K562 (cell line): Measurements from ENCODE around the gene RHPN2. TPM values are rescaled to one million over a fixed set of nuclear protein-coding genes. Genes with fewer than 3 reads are reported as not detected.
A peak's percentile ranks its signal among the peaks of the same experiment; 100 is the strongest.

Source experiments
- ATAC-seq: fragments of 200-7000 bp; cut with Tn5 transposase; 3 replicates; pipeline ENCODE4 v1.9.1; 2020; ENCODE audit warnings: moderate library complexity
- BruUV-seq: library from RNA; stranded (reverse); fragments of 400-500 nt; replicated peaks from 2 replicates; lab custom pipeline; 2021; lab: Mats Ljungman, UMichigan
- CTCF ChIA-PET: fragments of 300-600 bp; formaldehyde crosslinking; extraction: SDS; loops from one replicate; lab custom pipeline; 2021; ENCODE audit warnings: low intra/inter-chr PET ratio; lab: Yijun Ruan, JAX
- POLR2A ChIA-PET: fragments of 300-600, 350-650 bp; sonication (Branson Sonifier 250); formaldehyde crosslinking; extraction: SDS; loops from one replicate; lab custom pipeline; 2021; ENCODE audit warnings: antibody characterized with exemption, inconsistent platforms; lab: Yijun Ruan, JAX
- DNase-seq, 4 experiments: peaks; one replicate each; pipeline versions ENCODE4 v3.0.0 to v3.0.0-alpha.2; 2011 to 2018; ENCODE audit warnings: low spot score in 3 of 4, mixed read lengths in 3 of 4; ENCODE audit errors: extremely low read depth in 1 of 4
- FAIRE-seq: peaks from 2 replicates; lab custom pipeline; 2011; peaks lifted over from hg19 to GRCh38; lab: Jason Lieb, UNC
- H2AFZ ChIP-seq: 2 replicates; pipeline ENCODE4 v1.6.0; 2011; ENCODE audit warnings: low read depth, low read length, control low read depth, inconsistent platforms
- H3K27ac ChIP-seq: fragments of 200-600 bp; 3 replicates; pipeline ENCODE4 v1.8.0; 2011; ENCODE audit warnings: low read depth, mild to moderate bottlenecking, control low read depth, inconsistent platforms, low read length, moderate library complexity, mixed read lengths; ENCODE audit errors: extremely low read depth
- H3K27me3 ChIP-seq, 2 experiments: fragments of 300-600 bp in 1 of 2; 2 replicates in 1 of 2; 3 replicates in 1 of 2; pipeline versions ENCODE4 v1.6.0 to v1.8.0; 2011; ENCODE audit warnings: inconsistent platforms in 2 of 2, low read length in 2 of 2, mild to moderate bottlenecking in 1 of 2, mixed read lengths in 1 of 2, moderate library complexity in 1 of 2; ENCODE audit not compliant: control insufficient read depth in 2 of 2, insufficient read depth in 2 of 2
- H3K36me3 ChIP-seq: fragments of 300-600 bp; 3 replicates; pipeline ENCODE4 v1.8.0; 2011; ENCODE audit warnings: mild to moderate bottlenecking, low read length, inconsistent platforms; ENCODE audit not compliant: control insufficient read depth, insufficient read depth
- H3K4me1 ChIP-seq, 2 experiments: fragments of 200-600 bp in 1 of 2; replicated peaks in 1 of 2; 2 replicates in 1 of 2; 3 replicates in 1 of 2; pipeline versions ENCODE4 v1.5.1 to v1.8.0; 2011; ENCODE audit warnings: inconsistent platforms in 2 of 2, low read length in 2 of 2, mild to moderate bottlenecking in 1 of 2, mixed read lengths in 1 of 2, moderate library complexity in 1 of 2; ENCODE audit not compliant: control insufficient read depth in 2 of 2, insufficient read depth in 2 of 2
- H3K4me2 ChIP-seq: 2 replicates; pipeline ENCODE4 v1.6.1; 2011; ENCODE audit warnings: low read length, control low read depth, inconsistent platforms, mixed read lengths; ENCODE audit not compliant: insufficient read depth
- H3K4me3 ChIP-seq: fragments of 200-600 bp; sonication (generic), shearing (Covaris generic); 2 replicates; pipeline ENCODE4 v1.5.1; 2016; ENCODE audit warnings: control low read depth, inconsistent platforms
- H3K79me2 ChIP-seq: fragments of 200-600 bp; 3 replicates; pipeline ENCODE4 v1.8.0; 2011; ENCODE audit warnings: low read length, inconsistent platforms; ENCODE audit not compliant: control insufficient read depth, insufficient read depth
- H3K9ac ChIP-seq, 2 experiments: 2 replicates each; pipeline versions ENCODE4 v1.6.0 to v1.6.1; 2011; ENCODE audit warnings: low read depth in 2 of 2, low read length in 2 of 2, control low read depth in 1 of 2, inconsistent platforms in 1 of 2, mild to moderate bottlenecking in 1 of 2, mixed read lengths in 1 of 2; ENCODE audit not compliant: insufficient read depth in 1 of 2
- H3K9me1 ChIP-seq: one replicate; pipeline ENCODE4 v1.6.0; 2011; ENCODE audit warnings: inconsistent platforms, mild to moderate bottlenecking, low read length, moderate library complexity; ENCODE audit not compliant: control insufficient read depth, insufficient read depth
- H3K9me3 ChIP-seq: replicated peaks from 2 replicates; pipeline ENCODE4 v1.5.1; 2011; ENCODE audit warnings: low read depth, low read length, inconsistent platforms; ENCODE audit not compliant: control insufficient read depth, insufficient read depth
- H4K20me1 ChIP-seq: replicated peaks from 2 replicates; pipeline ENCODE4 v1.6.1; 2011; ENCODE audit warnings: low read length, inconsistent platforms, mixed read lengths; ENCODE audit not compliant: control insufficient read depth, insufficient read depth
- BCOR ChIP-seq: fragments of 450-650 bp; IDR thresholded peaks from 2 replicates; pipeline ENCODE4 v1.6.1; 2016
- CREB1 ChIP-seq, 2 experiments: sonication (generic) in 1 of 2; formaldehyde crosslinking in 1 of 2; IDR thresholded peaks; 2 replicates each; pipeline versions ENCODE4 v1.6.1 to v1.8.0; 2012 to 2022; ENCODE audit warnings: inconsistent platforms in 1 of 2, mild to moderate bottlenecking in 1 of 2, missing genetic modification reagents in 1 of 2, moderate library complexity in 1 of 2
- ESRRB ChIP-seq: fragments of 250-450 bp; sonication (Bioruptor Pico); IDR thresholded peaks from 2 replicates; pipeline ENCODE4 v1.5.0; 2020; ENCODE audit warnings: mild to moderate bottlenecking, moderate library complexity, borderline replicate concordance
- FOSL1 ChIP-seq: fragments of 200-800 bp; sonication (Bioruptor generic); conservative IDR thresholded peaks from 2 replicates; pipeline ENCODE4 v1.6.1; 2016; ENCODE audit warnings: missing genetic modification characterization, missing compliant biosample characterization
- MEIS2 ChIP-seq: fragments of 450-650 bp; IDR thresholded peaks from 2 replicates; pipeline ENCODE4 v1.6.1; 2014; ENCODE audit warnings: mild to moderate bottlenecking; ENCODE audit not compliant: partially characterized antibody
- NR4A1 ChIP-seq, 2 experiments: fragments of 250-450 bp in 1 of 2; fragments of 450-650 bp in 1 of 2; sonication (Bioruptor Pico) in 1 of 2; IDR thresholded peaks; 2 replicates each; pipeline versions ENCODE4 v1.4.0 to v1.6.1; 2016 to 2020; ENCODE audit warnings: mild to moderate bottlenecking in 2 of 2, missing compliant biosample characterization in 1 of 2, missing genetic modification characterization in 1 of 2, moderate library complexity in 1 of 2
- SUPT5H ChIP-seq: fragments of 450-650 bp; IDR thresholded peaks from 2 replicates; pipeline ENCODE4 v1.6.1; 2016
- WGBS: fragments of 100-300 bp; shearing (Covaris generic); methylation state at CpG from one replicate; pipeline ENCODE4 v1.1.6; 2016; ENCODE audit warnings: low coverage, mixed read lengths; ENCODE audit not compliant: insufficient coverage; ENCODE audit errors: missing lambda C conversion rate; 5-methylcytosine and 5-hydroxymethylcytosine counted together
- in situ Hi-C: fragments of 300-500 bp; cut with MboI; formaldehyde crosslinking; loops from 4 replicates; pipeline ENCODE4 v1.15.0; 2018; ENCODE audit warnings: inconsistent platforms, mixed read lengths
- intact Hi-C: fragments of 100-400 bp; cut with micrococcal nuclease; formaldehyde crosslinking; loops from 2 replicates; pipeline ENCODE4 v1.14.2; 2022
- polyA plus RNA-seq, 8 experiments: library from polyadenylated mRNA; depleted of rRNA in 4 of 8; stranded (reverse) in 5 of 8; unstranded in 3 of 8; fragments of >200 nt; fragmentation: Nextera tagmentation in 2 of 8; fragmentation: Illumina TruSeq in 1 of 8; extraction: Ambion mirVana in 2 of 8; extraction: Trizol in 1 of 8; gene quantifications; 2 replicates each; pipeline versions ENCODE4 v1.2.1 to v1.2.3, GENCODE V29; 2011 to 2014; ENCODE audit warnings: inconsistent platforms in 1 of 8, missing spikeins in 1 of 8
- total RNA-seq, 7 experiments: library from RNA; depleted of rRNA in 6 of 7; stranded (reverse); fragments of >200 nt in 6 of 7; fragmentation: Illumina TruSeq in 2 of 7; extraction: Trizol in 2 of 7; gene quantifications; 2 replicates each; pipeline versions ENCODE4 v1.2.1 to v1.2.3, GENCODE V29; 2011 to 2021; ENCODE audit warnings: low replicate concordance in 1 of 7
- TF ChIP-seq, protein P1 (sequence below), 2 experiments: fragments of 450-650 bp in 1 of 2; sonication (generic) in 1 of 2; formaldehyde crosslinking in 1 of 2; IDR thresholded peaks in 1 of 2; conservative IDR thresholded peaks in 1 of 2; 2 replicates each; pipeline versions ENCODE4 v1.6.1 to v1.8.1; 2016 to 2023; ENCODE audit warnings: mild to moderate bottlenecking in 2 of 2, moderate library complexity in 2 of 2, inconsistent platforms in 1 of 2, missing genetic modification reagents in 1 of 2

The RHPN2 gene
- total and polyA plus RNA-seq, 9 of the 15 experiments (the other 6 are each of a cell fraction or from before 2014, with no cell fraction given): 0.63 to 9.9 (median 3.2) TPM

- Histone ChIP-seq H2AFZ (no peak overlapping the region), H3K27me3 (no peaks in the 10 kb centered on the region)
- in situ Hi-C loops: no loop called here
- WGBS: 51% methylated on average over 10 of the region's 10 CpGs
- TF ChIP-seq MEIS2: peak; percentile 44
- TF ChIP-seq SUPT5H: no peak
- TF ChIP-seq, protein P1, sequence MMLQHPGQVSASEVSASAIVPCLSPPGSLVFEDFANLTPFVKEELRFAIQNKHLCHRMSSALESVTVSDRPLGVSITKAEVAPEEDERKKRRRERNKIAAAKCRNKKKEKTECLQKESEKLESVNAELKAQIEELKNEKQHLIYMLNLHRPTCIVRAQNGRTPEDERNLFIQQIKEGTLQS (IDR thresholded peaks at IDR 0.05): peak; percentile 57
- TF ChIP-seq, protein P1 (CRISPR knock-in tag; conservative IDR thresholded peaks at IDR 0.05): no peak
- no peak for TF ChIP-seq ESRRB (CRISPR knock-in tag)
- TF ChIP-seq NR4A1 (CRISPR knock-in tag; IDR thresholded peaks at IDR 0.05): no peak
- no peak for TF ChIP-seq NR4A1 (tag; IDR thresholded peaks at IDR 0.05)
- no peak for TF ChIP-seq CREB1 (IDR thresholded peaks at IDR 0.05)
- TF ChIP-seq CREB1 (CRISPR knock-in tag; IDR thresholded peaks at IDR 0.05): no peak
- TF ChIP-seq FOSL1 (tag): no peak
- no peak for TF ChIP-seq BCOR
- TF ChIP-seq, all 486 proteins: peak for 2
- Histone ChIP-seq H3K79me2 (no peaks in the 10 kb centered on the region), H3K36me3 (no peaks in the 10 kb centered on the region), H3K9me3 (no peaks in the 10 kb centered on the region), H3K4me3 (no peak overlapping the region), H3K27ac (no peak overlapping the region), H3K9ac (no peak overlapping the region; a peak in 1 of 4 replicates), H4K20me1 (no peaks in the 10 kb centered on the region), H3K4me1 (no peaks in the 10 kb centered on the region; a peak in 1 of 5 replicates), H3K4me2 (no peak overlapping the region), H3K9me1 (no peaks in the 10 kb centered on the region)
- ChIA-PET POLR2A (no interaction called here), CTCF (no interaction called here)
- ATAC-seq (no peak; the same call in 1 of the 3 replicates), FAIRE-seq (no peak), DNase-seq (no peak)
- no TSS peak for BruUV-seq
- intact Hi-C loops: no loop called here
These were observed 25.5 kb downstream of the RHPN2 start for GRCh38 chr19:33039108-33039599.
